Esophagus squamous epithelium (tissue), 4 donors: ENCODE results near the gene LYSMD3.

ENCODE experiments used
- POLR2A ChIP-seq, 4 donors: fragments of 450-650 bp; IDR thresholded peaks; one replicate each; pipeline ENCODE4 v1.6.1; 2017; ENCODE audit warnings: antibody characterized with exemption in 4 of 4, mild to moderate bottlenecking in 4 of 4, moderate library complexity in 3 of 4
- TF ChIP-seq, protein P1 (sequence below), 6 experiments: fragments of 450-650 bp in 4 of 6; fragments of 200-600 bp in 2 of 6; sonication (generic) in 2 of 6; IDR thresholded peaks; one replicate each; pipeline ENCODE4 v1.5.1; 2016 to 2019; ENCODE audit warnings: antibody characterized with exemption in 6 of 6, mild to moderate bottlenecking in 4 of 6, moderate library complexity in 4 of 6

DNA sequence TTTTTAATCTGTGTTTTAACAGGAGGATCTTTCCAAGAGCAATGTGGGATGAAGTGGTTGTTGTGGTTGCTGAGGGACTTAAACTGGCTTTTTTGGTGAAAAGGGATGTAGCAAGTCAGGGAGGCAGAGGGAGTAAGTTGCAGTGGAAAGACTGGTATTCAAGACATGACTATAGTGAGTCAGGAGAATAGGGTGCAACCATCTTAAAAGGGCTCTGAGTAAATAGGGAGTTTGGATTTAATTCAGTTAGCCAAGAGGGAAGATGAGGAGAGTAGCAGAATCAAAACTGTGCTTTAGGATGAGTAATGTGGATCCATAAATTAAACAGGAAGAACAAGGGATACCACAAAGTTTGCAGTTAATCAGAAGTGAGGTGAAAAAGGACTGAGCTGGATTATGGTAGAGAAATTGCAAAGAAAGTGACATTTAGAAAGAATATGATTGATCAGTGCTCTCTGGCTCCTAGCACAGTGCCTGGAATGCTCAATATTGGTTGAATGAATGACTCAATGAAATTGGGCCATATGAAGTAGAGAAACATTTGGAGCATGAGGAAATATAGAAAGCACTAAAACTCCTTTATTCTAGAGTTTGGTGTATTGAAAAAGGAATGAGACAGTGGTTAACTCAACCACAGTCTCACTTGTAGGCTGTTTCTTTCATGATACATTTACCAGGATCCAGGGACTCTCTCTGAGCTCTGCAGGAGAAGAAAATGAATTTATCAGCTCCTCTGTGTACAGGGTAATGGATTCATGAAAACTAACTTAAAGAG lies 49.6 kb downstream of the LYSMD3 start:
- TF ChIP-seq, protein P1, sequence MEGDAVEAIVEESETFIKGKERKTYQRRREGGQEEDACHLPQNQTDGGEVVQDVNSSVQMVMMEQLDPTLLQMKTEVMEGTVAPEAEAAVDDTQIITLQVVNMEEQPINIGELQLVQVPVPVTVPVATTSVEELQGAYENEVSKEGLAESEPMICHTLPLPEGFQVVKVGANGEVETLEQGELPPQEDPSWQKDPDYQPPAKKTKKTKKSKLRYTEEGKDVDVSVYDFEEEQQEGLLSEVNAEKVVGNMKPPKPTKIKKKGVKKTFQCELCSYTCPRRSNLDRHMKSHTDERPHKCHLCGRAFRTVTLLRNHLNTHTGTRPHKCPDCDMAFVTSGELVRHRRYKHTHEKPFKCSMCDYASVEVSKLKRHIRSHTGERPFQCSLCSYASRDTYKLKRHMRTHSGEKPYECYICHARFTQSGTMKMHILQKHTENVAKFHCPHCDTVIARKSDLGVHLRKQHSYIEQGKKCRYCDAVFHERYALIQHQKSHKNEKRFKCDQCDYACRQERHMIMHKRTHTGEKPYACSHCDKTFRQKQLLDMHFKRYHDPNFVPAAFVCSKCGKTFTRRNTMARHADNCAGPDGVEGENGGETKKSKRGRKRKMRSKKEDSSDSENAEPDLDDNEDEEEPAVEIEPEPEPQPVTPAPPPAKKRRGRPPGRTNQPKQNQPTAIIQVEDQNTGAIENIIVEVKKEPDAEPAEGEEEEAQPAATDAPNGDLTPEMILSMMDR (IDR thresholded peaks at IDR 0.05): no peak
- TF ChIP-seq POLR2A (IDR thresholded peaks at IDR 0.05): no peak
